Measurements from ENCODE around the gene ATXN1L.
"Not testable (repeated sequence)": the region's sequence is repeated elsewhere in the genome, so short reads cannot be mapped to it uniquely, and the experiment has no call there.

Gene ATXN1L

DNA sequence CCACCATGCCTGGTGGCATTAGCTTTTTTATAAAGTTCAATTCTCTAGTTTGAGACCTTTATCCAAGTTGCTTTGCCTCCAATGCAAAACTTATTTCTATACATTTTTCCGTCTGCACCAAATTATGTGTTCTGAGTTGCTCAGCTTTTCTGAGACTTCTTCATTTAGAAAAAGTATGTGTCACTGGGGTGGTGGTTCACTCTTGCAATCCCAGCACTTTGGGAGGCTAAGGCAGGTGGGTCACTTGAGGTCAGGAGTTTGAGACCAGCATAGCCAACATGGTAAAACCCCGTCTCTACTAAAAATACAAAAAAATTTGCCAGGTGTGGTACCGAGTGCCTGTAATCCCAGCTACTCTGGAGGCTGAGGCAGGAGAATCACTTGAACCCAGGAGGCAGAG is 14.1 kb upstream of the ATXN1L start:
- not testable (repeated sequence) for H3K4me1 ChIP-seq (ENCODE audit: control insufficient read depth, low read depth, low read length); H3K36me3 ChIP-seq (ENCODE audit: control insufficient read depth, low read depth, low read length); H3K9ac ChIP-seq (ENCODE audit: low read length); H3K4me3 ChIP-seq (ENCODE audit: low read length); H3K27me3 ChIP-seq (ENCODE audit: control insufficient read depth, insufficient read depth, low read length); H3K27ac ChIP-seq (ENCODE audit: low read length); H3K9me3 ChIP-seq (ENCODE audit: control insufficient read depth, low read depth, low read length)

DNA sequence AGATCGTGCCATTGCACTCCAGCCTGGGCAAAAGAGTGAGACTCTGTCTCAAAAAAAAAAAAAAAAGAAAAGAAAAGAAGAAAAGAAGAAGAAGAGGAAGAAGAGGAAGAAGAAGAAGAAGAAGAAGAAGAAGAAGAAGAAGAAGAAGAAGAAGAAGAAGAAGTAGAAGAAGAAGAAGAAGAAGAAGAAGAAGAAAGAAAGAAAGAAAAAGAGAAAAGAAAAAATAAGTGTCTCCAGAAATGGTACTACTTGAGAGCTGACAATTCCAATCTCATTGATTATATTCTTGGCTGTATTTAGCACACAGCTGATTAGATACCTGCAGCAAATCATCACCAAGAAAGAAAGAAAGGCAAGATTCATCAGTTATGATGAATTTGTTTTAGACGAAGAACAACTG is 13.7 kb upstream of the ATXN1L start:
- not testable (repeated sequence) for H3K36me3 ChIP-seq (ENCODE audit: control insufficient read depth, low read depth, low read length); H3K4me1 ChIP-seq (ENCODE audit: control insufficient read depth, low read depth, low read length); H3K27ac ChIP-seq (ENCODE audit: low read length); H3K4me3 ChIP-seq (ENCODE audit: low read length); H3K27me3 ChIP-seq (ENCODE audit: control insufficient read depth, insufficient read depth, low read length); H3K9ac ChIP-seq (ENCODE audit: low read length); H3K9me3 ChIP-seq (ENCODE audit: control insufficient read depth, low read depth, low read length)

DNA sequence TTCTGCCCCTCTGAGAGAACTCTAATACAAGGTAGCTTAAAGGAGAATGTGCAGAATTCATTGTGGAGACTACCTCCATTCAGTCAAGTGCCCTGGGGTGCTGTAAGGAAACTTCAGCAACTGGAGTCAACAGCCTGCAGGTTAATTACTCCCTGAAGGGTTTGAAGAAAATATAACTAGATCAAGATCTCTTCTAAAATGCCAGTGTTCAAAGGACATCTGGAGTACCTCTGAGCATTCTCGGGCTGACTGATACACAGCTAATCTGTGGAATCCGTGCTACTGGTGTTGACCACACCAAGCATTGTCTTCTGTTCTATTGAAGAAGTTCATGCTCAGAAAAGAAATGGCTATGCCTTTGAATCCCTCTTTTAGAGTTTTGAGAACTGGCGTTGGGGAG is 11.5 kb upstream of the ATXN1L start:
- Histone ChIP-seq H3K27me3 (ENCODE audit: control insufficient read depth, insufficient read depth, low read length) (no peaks in the 10 kb centered on the region), H3K9me3 (ENCODE audit: control insufficient read depth, low read depth, low read length) (no peaks in the 10 kb centered on the region), H3K27ac (ENCODE audit: low read length) (no peak overlapping the region), H3K4me1 (ENCODE audit: control insufficient read depth, low read depth, low read length) (no peaks in the 10 kb centered on the region), H3K36me3 (ENCODE audit: control insufficient read depth, low read depth, low read length) (no peaks in the 10 kb centered on the region), H3K4me3 (ENCODE audit: low read length) (no peak overlapping the region), H3K9ac (ENCODE audit: low read length) (no peak overlapping the region)

DNA sequence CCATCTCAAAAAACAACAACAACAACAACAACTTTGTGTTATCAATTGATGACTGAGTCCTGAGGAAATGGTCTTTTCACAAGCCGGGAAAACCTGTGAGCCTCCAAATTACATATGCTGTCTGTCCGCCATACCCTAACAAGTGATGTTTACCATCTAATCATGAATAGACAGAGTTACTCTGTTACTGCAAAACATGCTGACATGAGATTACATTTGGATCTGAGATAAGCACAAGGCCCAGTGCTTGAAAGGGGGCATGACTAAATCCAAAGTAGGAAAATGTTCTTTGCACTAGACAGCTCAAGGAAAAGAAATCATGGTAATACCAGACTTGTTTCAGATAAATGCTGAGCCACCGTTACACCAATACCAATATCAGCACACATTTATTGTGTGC is 8.6 kb upstream of the ATXN1L start:
- Histone ChIP-seq H3K27ac (ENCODE audit: low read length) (no peak overlapping the region), H3K9ac (ENCODE audit: low read length) (no peak overlapping the region), H3K27me3 (ENCODE audit: control insufficient read depth, insufficient read depth, low read length) (no peaks in the 10 kb centered on the region), H3K4me3 (ENCODE audit: low read length) (no peak overlapping the region), H3K4me1 (ENCODE audit: control insufficient read depth, low read depth, low read length) (no peaks in the 10 kb centered on the region), H3K36me3 (ENCODE audit: control insufficient read depth, low read depth, low read length) (no peaks in the 10 kb centered on the region), H3K9me3 (ENCODE audit: control insufficient read depth, low read depth, low read length) (no peaks in the 10 kb centered on the region)

DNA sequence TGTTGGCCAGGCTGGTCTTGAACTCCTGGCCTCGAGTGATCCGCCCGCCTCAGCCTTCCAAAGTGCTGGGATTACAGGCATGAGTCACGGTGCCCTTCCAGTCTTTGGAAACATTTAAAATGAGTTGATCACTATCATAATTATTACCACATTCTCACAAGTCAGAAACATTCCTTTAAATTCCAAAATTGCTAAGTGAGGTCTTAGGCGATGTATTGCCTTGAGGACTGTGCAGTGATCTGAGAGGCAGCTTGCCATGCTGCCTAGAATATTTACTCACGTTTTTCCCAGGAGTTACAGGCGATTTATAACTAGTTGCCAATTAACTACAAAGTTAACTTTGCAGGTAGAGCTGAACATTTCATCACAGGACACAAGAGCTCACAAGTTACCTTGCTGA is 5.7 kb upstream of the ATXN1L start:
- Histone ChIP-seq H3K9me3 (ENCODE audit: control insufficient read depth, low read depth, low read length) (no peaks in the 10 kb centered on the region), H3K4me3 (ENCODE audit: low read length) (no peak overlapping the region), H3K4me1 (ENCODE audit: control insufficient read depth, low read depth, low read length) (no peaks in the 10 kb centered on the region), H3K9ac (ENCODE audit: low read length) (no peak overlapping the region), H3K27ac (ENCODE audit: low read length) (no peak overlapping the region), H3K27me3 (ENCODE audit: control insufficient read depth, insufficient read depth, low read length) (no peaks in the 10 kb centered on the region), H3K36me3 (ENCODE audit: control insufficient read depth, low read depth, low read length) (no peaks in the 10 kb centered on the region)

DNA sequence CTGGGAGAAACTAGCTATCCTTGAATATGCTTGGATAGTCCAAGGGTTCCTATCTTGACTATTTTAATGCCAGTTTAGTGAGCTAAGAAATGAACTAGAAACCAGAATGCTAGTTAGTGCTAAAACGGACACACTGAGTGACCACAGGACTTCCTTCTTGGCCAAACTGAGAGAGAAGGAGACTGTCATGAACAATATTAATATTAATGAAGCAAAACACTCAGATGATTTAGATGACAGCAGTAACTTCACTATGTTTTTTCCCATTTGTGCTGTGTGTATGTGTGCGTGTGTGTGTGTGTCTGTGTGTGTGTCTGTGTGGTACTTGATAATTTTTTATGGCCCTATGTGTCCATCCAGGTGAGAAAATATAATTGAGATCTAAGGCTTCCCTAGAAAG is 2.2 kb upstream of the ATXN1L start:
- H3K36me3 ChIP-seq (ENCODE audit: control insufficient read depth, low read depth, low read length), result peaks cover 6% of the 10 kb centered on the region
- no peak overlapping the region for H3K4me3 ChIP-seq (ENCODE audit: low read length)
- peaks cover 4% of the 10 kb centered on the region for H3K4me1 ChIP-seq (ENCODE audit: control insufficient read depth, low read depth, low read length)
- no peaks in the 10 kb centered on the region for H3K27me3 ChIP-seq (ENCODE audit: control insufficient read depth, insufficient read depth, low read length)
- H3K27ac ChIP-seq (ENCODE audit: low read length), result no peak overlapping the region
- no peak overlapping the region for H3K9ac ChIP-seq (ENCODE audit: low read length)
- no peaks in the 10 kb centered on the region for H3K9me3 ChIP-seq (ENCODE audit: control insufficient read depth, low read depth, low read length)

DNA sequence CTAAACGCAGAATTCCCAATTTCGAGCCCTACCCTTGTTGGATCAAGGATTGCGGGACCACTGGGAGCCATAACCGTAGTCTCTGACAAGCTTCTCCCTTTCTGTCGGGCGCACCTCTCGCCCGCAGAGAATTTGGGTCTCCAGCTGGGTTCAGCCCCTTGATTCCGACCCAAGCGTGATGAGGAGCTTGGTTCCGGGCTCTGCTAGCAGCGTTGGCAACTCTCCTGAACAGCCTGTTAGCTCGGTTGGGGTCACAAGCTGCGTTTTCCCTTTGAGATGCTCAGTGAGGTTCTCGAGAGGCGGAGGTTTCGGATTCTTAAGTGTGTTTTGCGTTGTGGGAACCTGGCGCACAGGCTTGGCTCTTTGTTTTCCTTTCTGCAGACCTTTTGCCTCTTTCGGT is 655 bp downstream of the ATXN1L start:
- H3K27ac ChIP-seq (ENCODE audit: low read length), result no peak overlapping the region
- H3K9ac ChIP-seq (ENCODE audit: low read length), result peak overlapping the region; percentile 84
- H3K4me3 ChIP-seq (ENCODE audit: low read length), result peak overlapping the region; percentile 73
- no peaks in the 10 kb centered on the region for H3K27me3 ChIP-seq (ENCODE audit: control insufficient read depth, insufficient read depth, low read length)
- H3K9me3 ChIP-seq (ENCODE audit: control insufficient read depth, low read depth, low read length), result no peaks in the 10 kb centered on the region
- peaks cover 4% of the 10 kb centered on the region for H3K4me1 ChIP-seq (ENCODE audit: control insufficient read depth, low read depth, low read length)
- peaks cover 31% of the 10 kb centered on the region for H3K36me3 ChIP-seq (ENCODE audit: control insufficient read depth, low read depth, low read length)

DNA sequence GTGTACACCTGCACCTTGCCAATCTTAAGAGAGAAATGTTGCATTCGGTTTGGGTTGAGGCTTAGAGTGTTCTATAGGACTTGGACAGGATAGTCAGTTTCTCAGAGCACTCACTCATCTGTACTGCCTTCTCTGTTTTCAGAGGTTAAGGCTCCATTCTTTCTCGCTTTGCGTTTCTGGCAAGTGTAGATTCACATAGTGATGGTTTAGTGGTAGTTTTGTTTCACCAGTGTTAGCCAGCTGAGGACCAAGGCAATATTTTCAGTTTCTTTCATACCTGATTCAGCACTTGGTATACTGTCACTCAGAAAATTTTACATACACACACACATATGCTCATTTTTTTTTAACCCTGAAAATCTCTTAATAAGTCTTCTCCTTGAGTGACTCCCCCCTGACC is 1.3 kb downstream of the ATXN1L start:
- H3K27ac ChIP-seq (ENCODE audit: low read length), result no peak overlapping the region
- H3K27me3 ChIP-seq (ENCODE audit: control insufficient read depth, insufficient read depth, low read length), result no peaks in the 10 kb centered on the region
- H3K9me3 ChIP-seq (ENCODE audit: control insufficient read depth, low read depth, low read length), result no peaks in the 10 kb centered on the region
- H3K36me3 ChIP-seq (ENCODE audit: control insufficient read depth, low read depth, low read length), result peaks cover 32% of the 10 kb centered on the region
- peak overlapping the region; percentile 73 for H3K4me3 ChIP-seq (ENCODE audit: low read length)
- peaks cover 4% of the 10 kb centered on the region for H3K4me1 ChIP-seq (ENCODE audit: control insufficient read depth, low read depth, low read length)
- no peak overlapping the region for H3K9ac ChIP-seq (ENCODE audit: low read length)

DNA sequence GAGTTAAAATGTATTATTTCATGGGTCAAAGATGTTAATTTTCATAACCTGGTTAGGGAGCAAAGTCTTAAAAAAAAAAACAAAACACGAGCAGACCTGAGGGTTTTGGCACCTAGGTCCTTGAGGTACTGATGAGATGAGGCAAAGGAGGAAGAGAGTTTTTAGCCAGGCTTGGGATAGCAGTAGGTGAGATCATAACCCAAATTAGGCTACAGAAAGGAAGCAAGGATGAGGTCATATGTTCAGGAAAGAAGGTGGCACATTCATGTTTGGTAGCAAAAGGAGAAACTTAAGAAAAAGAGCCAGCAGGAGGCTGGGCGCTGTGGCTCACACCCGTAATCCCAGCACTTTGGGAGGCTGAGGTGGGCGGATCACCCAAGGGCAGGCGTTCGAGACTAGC is 2.8 kb downstream of the ATXN1L start:
- H3K9ac ChIP-seq (ENCODE audit: low read length), result no peak overlapping the region
- H3K4me1 ChIP-seq (ENCODE audit: control insufficient read depth, low read depth, low read length), result peaks cover 4% of the 10 kb centered on the region
- H3K36me3 ChIP-seq (ENCODE audit: control insufficient read depth, low read depth, low read length), result peaks cover 32% of the 10 kb centered on the region
- H3K4me3 ChIP-seq (ENCODE audit: low read length), result no peak overlapping the region
- H3K27me3 ChIP-seq (ENCODE audit: control insufficient read depth, insufficient read depth, low read length), result no peaks in the 10 kb centered on the region
- no peaks in the 10 kb centered on the region for H3K9me3 ChIP-seq (ENCODE audit: control insufficient read depth, low read depth, low read length)
- no peak overlapping the region for H3K27ac ChIP-seq (ENCODE audit: low read length)

DNA sequence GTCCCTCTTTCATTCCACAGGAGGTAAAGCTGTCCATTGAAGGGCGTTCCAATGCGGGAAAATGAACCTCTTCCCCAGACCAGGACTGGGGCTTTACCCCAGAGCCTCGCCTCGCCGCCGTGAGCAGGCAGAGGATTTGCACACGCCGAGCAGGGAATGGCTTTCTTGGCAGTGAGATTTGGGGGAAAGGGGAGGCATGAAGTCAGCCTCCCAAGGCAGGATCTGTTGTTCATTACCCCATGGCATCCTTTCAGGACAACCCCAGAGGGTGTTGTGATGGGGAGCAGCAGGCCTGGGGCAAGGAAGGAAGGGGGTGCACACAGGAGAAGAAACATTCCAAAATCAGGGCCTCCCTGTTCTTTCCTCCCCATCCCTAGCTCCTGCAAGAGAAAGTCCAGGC is 6.0 kb downstream of the ATXN1L start:
- no peaks in the 10 kb centered on the region for H3K27me3 ChIP-seq (ENCODE audit: control insufficient read depth, insufficient read depth, low read length)
- no peak overlapping the region for H3K27ac ChIP-seq (ENCODE audit: low read length)
- H3K9ac ChIP-seq (ENCODE audit: low read length), result no peak overlapping the region
- H3K4me1 ChIP-seq (ENCODE audit: control insufficient read depth, low read depth, low read length), result peaks cover 3% of the 10 kb centered on the region
- peaks cover 32% of the 10 kb centered on the region for H3K36me3 ChIP-seq (ENCODE audit: control insufficient read depth, low read depth, low read length)
- no peaks in the 10 kb centered on the region for H3K9me3 ChIP-seq (ENCODE audit: control insufficient read depth, low read depth, low read length)
- no peak overlapping the region for H3K4me3 ChIP-seq (ENCODE audit: low read length)

DNA sequence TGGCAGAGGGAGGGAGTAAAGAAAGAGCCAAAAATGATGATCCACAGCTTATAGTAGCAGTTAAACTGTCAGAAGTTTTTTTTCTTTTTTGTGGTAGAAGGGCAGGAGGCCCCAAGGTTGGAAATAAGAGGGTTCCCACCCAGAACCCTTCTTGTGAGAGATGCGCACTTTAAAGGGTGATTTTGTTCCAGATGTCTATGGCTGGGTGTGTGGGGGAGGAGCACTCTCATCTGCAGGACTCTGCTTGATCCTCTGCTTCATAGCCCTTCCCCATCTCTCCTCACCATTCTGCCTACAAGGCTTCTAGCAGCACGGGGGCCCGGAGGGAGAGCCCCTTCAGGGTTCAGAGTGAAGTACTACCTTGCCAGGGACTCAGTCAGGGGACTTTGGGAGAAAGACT is 6.4 kb downstream of the ATXN1L start:
- no peak overlapping the region for H3K9ac ChIP-seq (ENCODE audit: low read length)
- H3K4me3 ChIP-seq (ENCODE audit: low read length), result no peak overlapping the region
- no peak overlapping the region for H3K27ac ChIP-seq (ENCODE audit: low read length)
- H3K27me3 ChIP-seq (ENCODE audit: control insufficient read depth, insufficient read depth, low read length), result no peaks in the 10 kb centered on the region
- H3K4me1 ChIP-seq (ENCODE audit: control insufficient read depth, low read depth, low read length), result no peaks in the 10 kb centered on the region
- H3K9me3 ChIP-seq (ENCODE audit: control insufficient read depth, low read depth, low read length), result no peaks in the 10 kb centered on the region
- peaks cover 32% of the 10 kb centered on the region for H3K36me3 ChIP-seq (ENCODE audit: control insufficient read depth, low read depth, low read length)

DNA sequence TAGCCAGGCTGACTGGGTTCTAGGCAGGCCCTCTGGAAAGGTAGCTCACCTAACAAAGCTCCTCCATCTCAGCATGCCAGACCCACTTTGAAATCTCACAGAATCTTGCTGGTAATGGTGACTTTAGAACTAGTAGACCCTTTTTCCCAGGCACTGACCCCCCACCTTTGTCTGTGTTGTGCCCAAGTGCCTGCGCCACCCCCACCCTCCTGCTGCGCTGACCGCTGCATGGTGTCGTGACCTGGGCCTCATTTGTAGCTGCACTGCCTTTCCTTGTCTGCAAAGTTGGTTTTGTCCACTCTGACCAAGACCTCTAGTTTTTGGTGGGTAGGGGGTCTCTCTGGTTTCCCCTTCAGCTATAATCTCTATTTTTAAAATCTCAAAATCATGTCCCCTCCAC is 6.8 kb downstream of the ATXN1L start:
- Histone ChIP-seq H3K27me3 (ENCODE audit: control insufficient read depth, insufficient read depth, low read length) (no peaks in the 10 kb centered on the region), H3K4me3 (ENCODE audit: low read length) (no peak overlapping the region), H3K27ac (ENCODE audit: low read length) (no peak overlapping the region), H3K9me3 (ENCODE audit: control insufficient read depth, low read depth, low read length) (no peaks in the 10 kb centered on the region), H3K36me3 (ENCODE audit: control insufficient read depth, low read depth, low read length) (peaks cover 32% of the 10 kb centered on the region), H3K9ac (ENCODE audit: low read length) (no peak overlapping the region), H3K4me1 (ENCODE audit: control insufficient read depth, low read depth, low read length) (no peaks in the 10 kb centered on the region)

DNA sequence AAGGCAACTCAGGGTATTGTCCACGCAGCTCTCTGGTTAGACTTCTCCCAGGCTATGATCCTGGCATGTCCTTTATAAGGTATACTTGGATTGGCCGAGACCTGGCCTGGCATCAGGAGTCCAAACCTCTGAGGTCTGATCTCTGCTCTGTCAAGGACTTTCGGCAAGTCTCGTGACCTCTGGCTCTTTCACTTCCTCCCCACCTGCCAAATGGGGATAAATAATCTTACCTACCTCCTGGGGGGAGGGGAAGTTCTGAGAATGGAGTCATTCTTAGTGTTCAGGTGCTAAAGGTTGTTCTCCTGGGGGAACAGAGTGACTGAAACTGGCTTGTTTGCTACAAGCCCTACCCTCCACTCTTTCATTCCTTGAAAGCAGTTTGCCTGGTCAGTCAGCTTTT is 7.6 kb downstream of the ATXN1L start:
- Histone ChIP-seq H3K4me3 (ENCODE audit: low read length) (no peak overlapping the region), H3K27me3 (ENCODE audit: control insufficient read depth, insufficient read depth, low read length) (no peaks in the 10 kb centered on the region), H3K9ac (ENCODE audit: low read length) (no peak overlapping the region), H3K36me3 (ENCODE audit: control insufficient read depth, low read depth, low read length) (peaks cover 28% of the 10 kb centered on the region), H3K4me1 (ENCODE audit: control insufficient read depth, low read depth, low read length) (no peaks in the 10 kb centered on the region), H3K27ac (ENCODE audit: low read length) (no peak overlapping the region), H3K9me3 (ENCODE audit: control insufficient read depth, low read depth, low read length) (no peaks in the 10 kb centered on the region)
